D721Med (cell line): ENCODE measurements around the gene RUFY1.
A peak's percentile ranks its signal among the peaks of the same experiment; 100 is the strongest.
"Not testable (repeated sequence)": the region's sequence is repeated elsewhere in the genome, so short reads cannot be mapped to it uniquely, and the experiment has no call there.

ENCODE experiments used
- DNase-seq: peaks from one replicate; pipeline ENCODE4 v3.0.0; 2011; ENCODE audit warnings: low spot score; ENCODE audit not compliant: insufficient read length
- FAIRE-seq: peaks from 2 replicates; lab custom pipeline; 2011; peaks lifted over from hg19 to GRCh38; lab: Jason Lieb, UNC
- TF ChIP-seq, protein P1 (sequence below): IDR thresholded peaks from 2 replicates; pipeline ENCODE4 v1.5.1; 2012; ENCODE audit warnings: mild to moderate bottlenecking, control low read depth; ENCODE audit not compliant: insufficient read depth; ENCODE audit errors: missing control alignments

The RUFY1 gene, protein sequence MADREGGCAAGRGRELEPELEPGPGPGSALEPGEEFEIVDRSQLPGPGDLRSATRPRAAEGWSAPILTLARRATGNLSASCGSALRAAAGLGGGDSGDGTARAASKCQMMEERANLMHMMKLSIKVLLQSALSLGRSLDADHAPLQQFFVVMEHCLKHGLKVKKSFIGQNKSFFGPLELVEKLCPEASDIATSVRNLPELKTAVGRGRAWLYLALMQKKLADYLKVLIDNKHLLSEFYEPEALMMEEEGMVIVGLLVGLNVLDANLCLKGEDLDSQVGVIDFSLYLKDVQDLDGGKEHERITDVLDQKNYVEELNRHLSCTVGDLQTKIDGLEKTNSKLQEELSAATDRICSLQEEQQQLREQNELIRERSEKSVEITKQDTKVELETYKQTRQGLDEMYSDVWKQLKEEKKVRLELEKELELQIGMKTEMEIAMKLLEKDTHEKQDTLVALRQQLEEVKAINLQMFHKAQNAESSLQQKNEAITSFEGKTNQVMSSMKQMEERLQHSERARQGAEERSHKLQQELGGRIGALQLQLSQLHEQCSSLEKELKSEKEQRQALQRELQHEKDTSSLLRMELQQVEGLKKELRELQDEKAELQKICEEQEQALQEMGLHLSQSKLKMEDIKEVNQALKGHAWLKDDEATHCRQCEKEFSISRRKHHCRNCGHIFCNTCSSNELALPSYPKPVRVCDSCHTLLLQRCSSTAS

DNA sequence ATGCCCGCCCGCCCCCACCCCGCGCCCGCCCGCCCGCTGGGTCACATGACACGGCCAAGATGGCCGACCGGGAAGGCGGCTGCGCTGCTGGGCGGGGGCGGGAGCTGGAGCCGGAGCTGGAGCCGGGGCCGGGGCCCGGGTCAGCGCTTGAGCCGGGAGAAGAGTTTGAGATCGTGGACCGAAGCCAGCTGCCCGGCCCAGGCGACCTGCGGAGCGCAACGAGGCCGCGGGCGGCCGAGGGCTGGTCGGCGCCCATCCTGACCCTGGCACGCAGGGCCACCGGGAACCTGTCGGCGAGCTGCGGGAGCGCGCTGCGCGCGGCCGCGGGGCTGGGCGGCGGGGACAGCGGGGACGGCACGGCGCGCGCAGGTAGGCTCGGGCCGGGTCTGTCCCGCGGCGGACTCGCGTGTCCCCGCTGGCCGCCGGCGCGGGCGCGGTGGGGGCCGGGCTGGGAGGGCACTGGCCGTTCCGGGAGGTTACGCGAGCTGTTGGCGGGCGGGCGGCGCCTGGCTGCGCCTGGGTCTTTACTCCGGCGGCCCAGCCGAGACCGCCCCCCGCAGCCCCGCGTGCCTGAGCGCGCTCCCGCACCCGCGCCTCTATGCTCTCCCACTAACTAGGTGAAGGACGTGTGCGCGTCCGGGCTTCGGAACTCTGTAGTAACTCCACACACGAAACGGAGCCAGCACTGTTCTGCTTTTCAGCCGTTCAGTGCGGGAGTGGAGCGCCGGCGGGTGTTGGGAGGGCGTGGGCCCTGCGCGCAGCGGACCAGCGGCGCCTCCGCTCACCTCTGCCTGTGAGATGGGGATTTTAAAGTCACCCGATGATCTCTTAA, at the start of gene RUFY1:
RUFY1 (plus strand) TSS at position 44 of the 832 bp plus-strand sequence; CDS start at position 60, 16 bp downstream.
- FAIRE-seq (no peak), DNase-seq (peak; percentile 45)
- TF ChIP-seq, protein P1, sequence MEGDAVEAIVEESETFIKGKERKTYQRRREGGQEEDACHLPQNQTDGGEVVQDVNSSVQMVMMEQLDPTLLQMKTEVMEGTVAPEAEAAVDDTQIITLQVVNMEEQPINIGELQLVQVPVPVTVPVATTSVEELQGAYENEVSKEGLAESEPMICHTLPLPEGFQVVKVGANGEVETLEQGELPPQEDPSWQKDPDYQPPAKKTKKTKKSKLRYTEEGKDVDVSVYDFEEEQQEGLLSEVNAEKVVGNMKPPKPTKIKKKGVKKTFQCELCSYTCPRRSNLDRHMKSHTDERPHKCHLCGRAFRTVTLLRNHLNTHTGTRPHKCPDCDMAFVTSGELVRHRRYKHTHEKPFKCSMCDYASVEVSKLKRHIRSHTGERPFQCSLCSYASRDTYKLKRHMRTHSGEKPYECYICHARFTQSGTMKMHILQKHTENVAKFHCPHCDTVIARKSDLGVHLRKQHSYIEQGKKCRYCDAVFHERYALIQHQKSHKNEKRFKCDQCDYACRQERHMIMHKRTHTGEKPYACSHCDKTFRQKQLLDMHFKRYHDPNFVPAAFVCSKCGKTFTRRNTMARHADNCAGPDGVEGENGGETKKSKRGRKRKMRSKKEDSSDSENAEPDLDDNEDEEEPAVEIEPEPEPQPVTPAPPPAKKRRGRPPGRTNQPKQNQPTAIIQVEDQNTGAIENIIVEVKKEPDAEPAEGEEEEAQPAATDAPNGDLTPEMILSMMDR = no peak

DNA sequence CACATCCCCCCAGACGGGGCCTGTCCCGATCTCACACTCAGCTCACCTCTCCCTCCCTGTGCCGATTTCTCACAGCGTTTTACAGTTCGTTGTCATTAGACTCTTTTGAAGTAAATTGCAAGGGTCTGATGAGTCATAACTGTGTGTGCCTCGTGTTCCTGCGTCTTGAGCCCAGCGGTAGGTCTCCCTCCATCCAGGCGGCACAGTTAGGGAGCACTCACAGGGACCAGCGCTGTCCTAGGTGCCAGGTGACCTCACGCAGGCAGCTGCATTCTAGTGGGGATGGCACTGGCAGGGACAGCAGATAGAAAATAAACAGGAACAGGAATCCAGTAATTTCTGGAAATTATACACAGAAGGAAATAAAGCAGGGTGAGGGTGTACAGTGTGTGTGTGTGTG, 48.4 kb upstream of the RUFY1 start:
- not testable (repeated sequence) for FAIRE-seq, DNase-seq

DNA sequence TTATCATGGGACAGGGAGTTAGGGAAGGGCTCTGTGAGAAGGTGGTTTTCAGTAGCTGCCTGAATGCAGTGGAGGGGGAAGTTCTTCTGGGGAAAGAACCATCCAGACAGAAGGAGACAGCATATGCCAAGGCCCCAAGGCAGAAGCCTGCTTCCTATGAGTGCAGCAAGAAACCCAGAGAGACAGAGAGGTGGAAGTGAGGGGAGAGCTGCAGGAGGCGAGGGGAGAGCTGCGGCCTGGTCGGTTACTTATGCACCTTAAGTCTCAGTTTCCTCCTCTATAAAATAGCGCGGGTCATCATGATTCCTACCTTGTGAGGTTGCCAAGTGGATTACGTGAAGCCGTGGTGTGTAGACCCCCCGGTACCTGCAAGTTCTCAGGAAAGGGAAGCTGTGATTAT, 47.9 kb upstream of the RUFY1 start:
- FAIRE-seq = not testable (repeated sequence)

DNA sequence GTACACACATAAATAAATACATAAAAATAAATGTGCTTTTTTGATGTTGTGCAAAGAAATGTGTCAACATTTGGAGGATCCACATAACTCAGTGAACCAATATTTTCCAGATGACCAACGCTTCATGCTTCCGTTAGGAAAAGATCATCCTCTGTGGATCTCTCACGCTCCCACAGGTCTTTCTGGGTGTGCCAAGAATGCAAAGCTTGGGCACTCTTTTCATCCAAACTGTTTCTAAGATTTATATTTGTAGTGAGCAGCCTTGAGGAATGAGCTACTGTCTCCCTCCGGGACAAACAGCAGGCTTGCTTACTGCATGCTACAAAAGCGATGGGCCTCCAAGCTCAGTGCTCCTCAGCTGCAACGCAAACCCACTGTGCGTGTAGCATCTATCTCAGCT, 46.2 kb upstream of the RUFY1 start:
- TF ChIP-seq, protein P1 = no peak
- FAIRE-seq (no peak), DNase-seq (no peak)

More for the DNA sequence above, 47.9 kb upstream of the RUFY1 start:
- DNase-seq = not testable (repeated sequence)

DNA sequence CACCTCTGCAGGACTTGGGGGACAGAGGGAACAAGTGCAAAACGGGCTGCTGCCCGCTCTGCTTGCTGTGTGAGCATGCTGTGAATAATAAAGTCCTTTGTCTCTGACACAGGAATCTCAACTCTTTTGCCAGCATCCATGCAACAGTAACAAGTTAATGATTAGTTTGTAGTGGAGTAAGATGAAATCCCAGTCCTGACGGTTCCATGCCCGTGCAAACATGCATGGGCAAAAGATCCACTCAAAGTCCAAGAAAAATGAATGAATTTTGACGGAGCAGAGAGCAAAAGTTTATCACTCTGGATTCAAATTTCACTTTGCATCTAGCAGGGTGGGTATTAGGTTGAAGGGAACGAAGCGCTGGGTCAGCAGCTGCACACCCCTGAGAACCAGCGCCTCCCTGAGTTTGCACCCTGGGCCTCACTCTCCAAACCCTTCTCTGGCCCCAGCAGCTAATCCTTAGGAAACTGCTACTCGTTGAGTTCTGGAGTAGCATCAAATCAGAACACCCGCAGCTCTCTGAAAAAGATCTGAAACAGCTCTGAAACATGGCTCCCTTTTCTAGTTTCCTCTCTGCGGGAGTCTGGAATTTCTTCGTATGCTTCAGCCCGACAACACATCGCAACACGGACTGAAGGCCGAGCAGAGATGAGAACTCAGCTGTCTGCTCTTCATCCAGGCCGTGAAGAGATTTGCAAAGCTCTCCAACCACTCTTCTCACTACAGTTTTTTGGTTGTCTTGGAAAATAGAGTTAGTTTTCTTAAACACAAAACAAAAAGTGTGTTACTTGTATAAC, 45.6 kb upstream of the RUFY1 start:
- FAIRE-seq = no peak
- TF ChIP-seq, protein P1 = no peak
- DNase-seq = no peak

DNA sequence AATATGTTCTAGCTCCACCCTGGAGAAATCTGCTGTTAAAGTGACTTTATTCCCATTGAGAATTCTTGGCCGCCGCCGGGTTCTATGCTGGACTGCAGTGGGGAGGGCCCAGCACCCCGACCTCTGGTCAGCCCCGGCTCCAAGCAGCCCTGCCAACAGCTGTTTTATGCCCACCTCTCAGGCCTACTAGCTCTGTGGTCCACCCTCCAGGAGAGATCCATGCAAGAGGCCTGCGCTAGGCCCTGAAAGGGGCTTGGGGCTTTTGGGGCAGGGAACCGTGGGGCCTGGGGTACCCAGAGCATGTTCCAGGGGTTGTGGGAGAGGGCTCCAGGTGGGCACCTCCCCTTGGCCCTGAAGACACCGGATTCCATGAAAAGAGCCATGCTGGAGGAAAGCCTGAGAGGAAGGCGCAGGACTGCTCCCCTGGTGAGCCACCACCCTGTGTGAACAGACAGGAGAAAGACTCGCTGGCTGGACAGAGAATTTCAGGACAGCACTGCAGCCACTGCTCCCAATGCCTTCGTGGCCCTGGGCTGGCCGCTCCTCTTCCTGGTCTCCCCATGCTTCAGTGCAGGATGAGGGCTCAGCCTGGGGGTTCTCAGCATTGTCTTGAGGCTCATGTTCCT, 44.6 kb upstream of the RUFY1 start:
- no peak for FAIRE-seq
- no peak for DNase-seq
- TF ChIP-seq, protein P1 = no peak

DNA sequence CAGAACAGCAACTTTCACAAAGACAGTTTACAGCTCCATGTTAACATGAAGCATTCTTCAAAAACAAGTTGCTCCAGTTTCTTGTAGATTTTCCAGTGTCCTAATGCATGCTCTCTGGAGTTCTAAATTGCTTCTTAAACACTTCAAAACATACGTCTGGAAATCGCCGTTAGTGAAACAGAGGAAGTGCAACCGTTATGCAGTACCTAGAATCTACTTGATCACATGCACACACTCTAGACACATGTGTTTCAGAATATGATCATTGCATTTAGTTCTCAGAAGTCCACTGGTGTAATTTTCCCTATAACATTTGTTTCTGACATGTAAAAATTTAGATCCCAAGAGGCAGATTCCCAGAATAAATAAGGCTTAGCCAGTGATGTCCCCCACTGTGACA, 41.1 kb upstream of the RUFY1 start:
- FAIRE-seq = peak; percentile 51
- TF ChIP-seq, protein P1 = no peak
- DNase-seq = no peak
